LHCN-M2 (cell line): ENCODE data around the gene ASCC1. TPM values are rescaled to one million over a fixed set of nuclear protein-coding genes. Genes with fewer than 3 reads are reported as not detected.
"Not testable (repeated sequence)": the region's sequence is repeated elsewhere in the genome, so short reads cannot be mapped to it uniquely, and the experiment has no call there.

Experiments
- DNase-seq: peaks from one replicate; pipeline ENCODE4 v3.0.0-alpha.2; 2012; ENCODE audit warnings: low read depth
- total RNA-seq: library from RNA; depleted of rRNA; stranded (reverse); fragments of >200 nt; gene quantifications from 2 replicates; pipeline ENCODE4 v1.2.3, GENCODE V29; 2014

ASCC1 gene
- total RNA-seq, 1 experiment from 2014 or later, result 37.3 TPM

DNA sequence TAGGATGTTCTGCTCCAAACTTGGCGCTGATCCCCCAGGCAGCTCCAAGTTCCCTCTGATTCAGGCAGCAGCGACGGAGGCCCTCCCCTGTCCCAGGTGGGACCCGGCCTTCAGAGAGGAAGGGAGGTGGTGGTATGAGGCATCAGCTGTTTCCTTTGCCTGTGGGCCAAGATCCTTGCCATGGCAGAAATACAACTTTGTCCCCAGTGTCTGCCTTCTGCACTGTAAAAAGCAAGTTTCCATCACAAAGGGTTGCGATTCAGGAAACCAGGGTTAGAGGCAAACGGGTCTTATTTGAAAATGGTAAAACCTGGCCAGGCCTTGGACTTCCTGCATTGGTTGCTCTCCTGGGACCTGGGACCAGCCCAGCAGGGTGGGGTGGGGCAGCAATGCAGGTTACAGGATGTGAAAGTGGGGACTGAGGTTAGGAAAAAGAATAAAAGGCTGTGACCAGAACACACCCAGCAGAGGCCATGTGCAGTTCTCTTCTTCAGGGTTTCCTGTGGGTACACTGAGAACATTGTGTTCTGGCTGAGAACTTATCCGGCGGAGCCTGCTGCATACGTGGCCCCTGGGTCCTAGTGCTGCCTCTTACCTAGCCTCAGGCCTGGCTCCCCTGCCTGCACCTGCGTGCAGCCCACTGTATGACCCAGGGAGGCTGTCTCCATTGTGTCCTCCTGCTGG is 32.5 kb upstream of the ASCC1 start:
- peak; percentile 94 for DNase-seq

DNA sequence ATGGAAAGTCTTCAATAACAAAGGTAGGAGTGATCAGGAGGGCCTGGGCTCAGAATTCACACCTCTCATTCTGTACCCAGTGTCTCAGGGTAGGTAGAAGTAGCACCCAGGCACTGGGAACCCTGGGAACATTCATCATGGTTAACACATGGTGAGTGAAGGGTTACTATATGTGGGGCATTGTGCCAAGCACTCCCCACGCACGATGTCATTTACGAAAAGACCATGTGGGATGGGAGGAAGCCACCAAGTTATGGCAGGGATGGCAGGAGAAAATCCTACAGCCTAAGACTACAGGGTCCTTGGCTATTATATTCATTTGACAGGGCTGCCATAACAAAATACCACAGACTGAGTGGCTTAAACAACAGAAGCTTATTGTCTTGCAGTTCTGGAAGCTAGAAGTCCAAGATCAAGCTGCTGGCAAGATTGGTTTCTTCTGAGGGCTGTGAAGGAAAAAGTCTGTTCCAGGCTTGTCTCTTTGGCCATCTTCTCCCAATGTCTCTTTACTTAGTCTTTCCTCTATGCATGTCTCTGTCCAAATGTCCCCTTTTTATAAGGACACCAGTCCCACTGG is 30.0 kb upstream of the ASCC1 start:
- peak; percentile 14 for DNase-seq

DNA sequence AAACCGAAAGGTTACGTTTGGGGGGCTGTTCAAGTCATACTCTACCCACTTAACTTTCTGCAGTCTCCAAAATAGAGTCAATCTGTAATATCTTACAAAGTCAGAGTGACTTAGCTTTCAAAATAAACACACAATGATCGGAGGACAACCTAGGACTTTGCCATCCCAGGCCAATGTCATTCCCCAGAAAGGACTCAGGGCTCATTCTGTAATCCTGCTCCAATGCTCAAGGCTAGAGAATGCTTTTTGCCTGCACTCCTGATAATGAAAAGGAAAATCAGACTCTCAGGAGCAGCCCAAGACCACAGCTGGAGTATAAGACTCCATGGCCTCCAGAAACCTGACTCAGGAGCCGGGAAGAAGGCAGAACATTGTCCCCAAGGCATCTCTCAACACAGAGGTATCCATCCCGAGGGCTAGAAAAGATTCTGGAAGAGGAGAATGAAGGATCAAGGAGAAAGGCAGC is 28.5 kb upstream of the ASCC1 start:
- no peak for DNase-seq

DNA sequence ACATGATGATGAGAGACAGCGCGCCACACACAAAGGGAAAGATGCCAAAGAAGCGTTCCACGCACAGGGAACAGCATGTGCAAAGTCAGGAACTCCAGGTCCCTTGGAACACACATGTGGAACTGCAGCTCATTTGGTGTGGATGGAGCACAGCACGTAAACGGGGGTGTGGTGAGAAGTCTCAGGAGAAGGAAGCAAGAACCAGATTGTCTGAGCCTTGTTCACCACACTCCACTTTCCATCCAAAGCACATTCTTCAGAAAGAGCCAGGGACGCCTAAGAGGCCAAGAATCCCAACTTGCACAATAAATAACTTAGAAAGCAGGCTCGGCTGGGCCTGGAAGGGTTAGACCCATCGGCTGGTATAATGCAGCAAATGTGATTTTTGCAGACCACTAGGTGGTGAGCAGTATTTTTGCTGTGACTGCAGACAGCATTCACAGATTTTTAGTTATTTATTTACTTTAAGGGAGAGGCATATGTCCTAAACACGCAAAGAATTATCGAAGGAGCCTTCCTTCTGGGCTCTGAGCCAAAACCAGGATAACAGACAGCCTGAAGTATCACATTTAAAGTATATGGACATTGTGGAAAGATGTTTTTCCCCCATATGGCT is 27.9 kb upstream of the ASCC1 start:
- peak; percentile 91 for DNase-seq

DNA sequence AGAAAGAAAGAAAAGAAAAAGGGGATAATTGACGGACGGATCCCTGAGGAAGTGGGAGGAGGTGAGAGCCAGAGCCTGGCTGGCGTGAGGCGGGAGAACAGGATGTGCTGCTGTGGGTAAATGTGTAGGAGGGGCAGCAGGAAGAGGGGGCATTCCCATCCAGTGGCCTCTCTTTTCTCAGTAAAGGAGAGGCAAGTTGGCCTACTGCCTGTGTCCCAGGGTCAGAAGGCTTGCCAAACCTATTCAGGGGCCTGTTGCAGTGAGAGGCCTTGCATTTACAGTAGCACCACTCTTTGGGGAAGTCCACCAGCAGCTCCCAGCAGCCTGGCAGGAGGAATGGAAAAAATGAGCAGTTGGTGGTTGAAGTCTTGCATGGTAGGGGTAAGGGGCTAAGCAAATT is 26.6 kb upstream of the ASCC1 start:
- DNase-seq, result peak; percentile 74

DNA sequence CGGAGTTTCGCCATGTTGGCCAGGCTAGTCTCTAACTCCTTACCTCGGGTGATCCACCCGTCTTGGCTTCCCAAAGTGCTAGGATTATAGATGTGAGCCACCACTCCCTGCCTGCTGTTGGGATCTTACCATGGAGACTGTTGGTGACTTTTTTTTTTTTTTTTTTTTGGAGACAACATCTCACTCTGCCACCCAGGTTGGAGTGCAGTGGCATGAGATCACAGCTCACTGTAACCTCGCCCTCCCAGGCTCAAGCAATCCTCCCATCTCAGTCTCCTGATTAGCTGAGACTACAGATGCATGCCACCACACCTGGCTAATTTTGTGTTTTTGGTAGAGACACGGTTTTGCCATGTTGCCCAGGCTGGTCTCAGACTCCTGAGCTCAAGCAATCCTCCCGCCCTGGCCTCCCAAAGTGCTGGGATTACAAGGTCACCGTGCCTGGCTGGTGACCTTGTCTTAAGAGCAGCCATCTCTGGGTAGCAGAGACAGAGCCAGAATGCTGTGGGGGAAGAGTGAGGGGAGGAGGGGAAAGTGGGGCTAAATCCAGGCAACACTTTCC is 25.7 kb upstream of the ASCC1 start:
- no peak for DNase-seq

DNA sequence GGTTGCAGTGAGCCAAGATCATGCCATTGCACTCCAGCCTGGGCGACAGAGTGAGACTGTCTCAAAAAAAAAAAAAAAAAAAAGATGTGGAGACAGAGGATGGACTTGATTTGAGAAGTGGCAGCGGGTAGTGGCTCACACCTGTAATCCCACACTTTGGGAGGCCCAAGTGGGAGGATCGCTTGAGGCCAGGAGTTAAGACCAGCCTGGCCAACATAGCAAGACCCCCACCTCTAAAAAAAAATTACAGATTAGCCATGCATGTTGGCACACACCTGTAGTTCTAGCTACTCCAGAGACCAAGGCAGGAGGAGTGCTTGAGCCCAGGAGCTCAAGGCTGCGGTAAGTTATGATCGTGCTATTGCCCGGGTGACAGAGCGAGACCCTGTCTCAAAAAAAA is 24.3 kb upstream of the ASCC1 start:
- no peak for DNase-seq

DNA sequence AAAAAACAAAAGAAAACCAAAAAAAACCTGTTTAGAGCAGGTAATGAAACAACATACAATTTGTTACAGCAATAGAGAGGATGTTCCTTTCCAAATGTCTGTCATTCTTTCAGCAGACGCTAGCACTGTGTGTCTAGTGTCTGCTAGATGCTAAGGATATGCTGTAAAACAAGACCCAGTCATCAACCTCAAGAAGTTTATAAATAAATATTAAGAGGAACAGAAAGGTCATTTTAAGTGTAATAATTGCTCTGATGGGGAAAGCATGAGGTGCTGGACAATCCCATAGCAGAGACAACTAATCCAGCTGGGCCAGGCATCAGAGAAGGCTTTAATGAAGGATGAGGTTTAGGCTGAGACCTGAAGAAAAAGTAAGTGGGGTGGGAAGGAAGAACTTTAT is 23.3 kb upstream of the ASCC1 start:
- no peak for DNase-seq

DNA sequence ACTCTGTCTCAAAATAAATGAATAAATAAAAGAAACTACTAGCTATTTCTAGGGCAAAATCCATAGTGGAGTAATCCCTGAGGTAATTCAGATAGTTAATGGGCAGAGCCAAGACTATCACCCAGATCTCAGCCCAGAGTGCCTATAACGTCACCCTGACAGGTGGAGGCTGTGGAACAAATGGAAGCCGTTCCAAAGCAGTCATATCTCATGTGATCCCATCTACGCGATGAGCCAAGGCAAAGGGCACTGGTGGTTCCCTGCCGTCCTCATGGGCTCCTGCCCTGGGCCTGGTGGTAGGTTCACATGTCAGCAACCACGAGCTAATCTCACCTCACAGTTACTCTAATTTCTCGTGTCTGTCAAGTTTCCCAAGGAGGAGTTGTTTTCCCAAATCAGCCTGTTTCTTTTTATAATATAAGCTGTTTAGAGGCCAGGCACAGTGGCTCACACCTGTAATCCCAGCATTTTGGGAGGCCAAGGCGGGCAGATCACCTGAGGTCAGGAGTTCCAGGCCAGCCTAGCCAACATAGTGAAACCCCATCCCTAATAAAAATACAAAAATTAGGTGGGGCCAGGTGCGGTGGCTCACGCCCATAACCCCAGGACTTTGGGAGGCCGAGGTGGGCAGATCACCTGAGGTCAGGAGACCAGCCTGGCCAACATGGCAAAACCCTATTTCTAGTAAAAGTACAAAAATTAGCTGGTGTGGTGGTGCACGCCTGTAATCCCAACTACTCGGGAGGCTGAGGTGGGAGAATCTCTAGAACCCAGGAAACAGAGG is 22.5 kb upstream of the ASCC1 start:
- no peak for DNase-seq

DNA sequence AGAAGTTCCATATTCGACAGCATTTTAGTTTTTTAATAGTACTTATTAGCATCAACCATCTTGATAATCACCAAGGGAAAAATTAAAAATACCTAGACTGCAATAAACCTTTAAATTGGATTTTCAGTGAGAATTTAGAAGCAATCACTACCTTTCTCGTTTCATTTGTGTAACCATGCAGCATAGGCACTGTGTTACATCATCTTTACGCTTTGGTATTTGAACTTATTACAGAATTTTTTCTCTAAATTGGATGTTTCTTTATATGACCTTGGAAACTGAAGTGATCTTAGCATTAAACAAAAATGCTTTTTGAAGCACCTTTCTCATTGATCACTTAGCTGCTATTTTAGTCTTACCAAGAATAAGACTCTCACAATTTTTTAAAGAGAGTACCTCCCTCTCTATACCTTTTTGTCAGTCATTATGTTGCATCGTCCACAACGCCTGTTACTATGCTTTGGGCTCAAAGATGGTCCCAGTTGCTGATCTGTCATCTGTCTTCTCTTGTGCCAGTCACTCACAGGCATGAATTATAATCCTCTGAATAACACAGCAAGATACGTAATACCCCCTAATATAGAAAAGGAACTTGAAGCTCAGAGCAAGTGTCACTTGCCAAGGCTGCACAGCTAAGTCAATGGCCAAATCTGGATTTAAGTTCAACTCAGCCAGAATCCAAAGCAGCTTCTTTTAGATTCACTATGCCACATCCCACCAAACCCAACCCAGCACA is 19.6 kb upstream of the ASCC1 start:
- DNase-seq, result no peak

DNA sequence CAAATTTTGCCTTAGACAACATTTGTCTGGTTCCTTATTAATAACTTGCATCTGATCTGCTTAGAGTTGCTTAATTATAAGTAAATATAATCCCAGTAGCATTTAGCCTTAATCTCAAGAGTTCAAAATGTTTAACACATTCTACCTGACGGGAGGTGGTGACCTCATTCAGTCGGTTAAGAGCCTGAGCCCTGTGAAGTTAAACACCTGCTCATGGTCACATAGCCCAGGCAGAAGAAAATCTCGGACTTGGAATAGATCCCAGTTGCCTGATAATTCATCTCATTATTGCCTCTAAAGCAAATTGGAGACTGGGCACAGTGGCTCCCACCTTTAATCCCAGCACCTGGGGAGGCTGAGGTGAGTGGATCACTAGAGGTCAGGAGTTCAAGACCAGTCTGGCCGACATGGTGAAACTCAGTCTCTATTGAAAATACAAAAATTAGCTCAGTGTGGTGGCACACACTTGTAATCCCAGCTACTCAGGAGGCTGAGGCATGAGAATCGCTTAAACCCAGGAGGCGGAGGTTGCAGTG is 18.6 kb upstream of the ASCC1 start:
- no peak for DNase-seq

DNA sequence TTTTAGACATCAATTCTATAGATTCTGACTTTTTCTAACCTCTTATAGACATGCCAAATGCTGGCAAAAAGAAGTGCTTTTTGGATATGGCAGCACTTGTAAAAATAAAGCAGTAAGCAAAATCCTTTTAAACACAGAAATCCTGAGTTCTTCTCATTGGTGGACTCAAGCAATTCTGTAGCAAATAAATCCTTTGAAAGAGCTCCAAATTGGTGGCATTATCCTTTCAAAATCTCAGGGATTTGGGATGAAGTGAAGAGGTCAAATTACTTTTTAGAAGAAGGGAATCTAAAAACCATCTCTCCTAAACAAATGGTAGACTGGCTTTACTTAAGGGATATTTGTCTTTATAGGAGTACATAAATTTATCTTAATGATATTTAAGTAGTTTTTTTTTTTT is 17.5 kb upstream of the ASCC1 start:
- DNase-seq, result no peak

DNA sequence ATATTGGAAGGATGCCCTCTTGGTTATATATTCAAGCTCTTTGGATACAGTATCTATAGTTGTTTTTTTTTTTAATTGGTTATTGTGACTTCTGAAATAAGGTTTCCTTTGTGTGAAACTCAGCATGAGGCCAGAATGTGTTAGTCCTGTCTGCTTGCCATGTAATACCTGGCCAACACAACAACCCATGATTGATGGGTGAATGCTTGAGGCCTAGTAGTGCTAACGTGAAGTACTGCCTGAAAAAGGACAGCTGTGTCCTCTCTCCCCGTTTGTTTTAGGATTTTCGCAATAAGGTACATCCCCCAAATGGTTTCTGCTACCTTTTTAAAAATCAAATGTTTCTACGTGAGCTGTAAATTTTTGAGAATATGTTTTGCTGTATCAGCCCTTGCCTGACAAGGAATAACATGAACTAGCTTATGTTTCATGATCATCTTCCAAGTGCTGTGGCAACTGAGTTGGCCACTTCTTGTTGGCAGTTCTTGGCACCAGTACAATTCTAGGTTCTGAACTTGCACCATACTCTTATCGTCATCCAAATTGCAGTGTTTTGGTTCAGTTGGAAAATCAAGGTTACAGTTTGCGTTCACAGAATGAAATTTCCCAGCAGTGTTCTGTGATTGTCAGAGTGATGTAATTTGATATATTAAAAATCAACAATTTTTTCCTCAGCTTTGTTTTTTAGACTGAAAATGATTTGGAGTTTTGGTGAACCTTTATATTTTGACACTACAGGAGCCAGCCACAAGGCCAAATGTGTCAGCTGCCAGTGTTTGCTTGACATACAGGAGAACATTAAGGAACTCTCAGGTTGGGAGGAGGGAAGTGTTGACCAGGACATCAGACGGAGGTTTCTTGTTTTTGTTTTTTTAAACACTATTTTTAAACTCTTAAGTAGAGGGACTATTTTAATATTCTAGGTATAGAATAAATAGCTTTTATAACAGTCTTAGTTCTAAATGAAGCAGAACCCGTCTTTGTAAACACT is 13.5 kb upstream of the ASCC1 start:
- DNase-seq, result peak; percentile 51

DNA sequence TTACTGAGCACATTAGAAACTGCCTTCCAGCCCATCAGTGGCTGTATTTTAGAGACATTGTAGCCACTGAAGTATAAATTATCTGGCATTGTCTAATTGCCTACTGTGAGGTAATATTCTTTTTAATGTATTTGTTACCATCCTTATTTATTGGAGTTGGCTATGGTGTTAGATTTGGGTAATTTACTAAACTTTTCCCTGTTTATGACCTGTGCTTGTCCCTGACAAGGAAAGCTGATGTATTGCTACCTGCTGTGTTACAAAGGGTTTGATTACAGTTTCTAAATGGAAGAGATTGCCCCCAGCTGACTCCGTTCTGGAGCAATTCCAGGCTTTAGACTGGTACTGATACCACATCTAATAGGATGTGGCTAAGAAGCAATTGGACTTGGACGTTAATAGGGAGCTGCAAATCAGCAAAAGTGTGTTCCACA is 12.3 kb upstream of the ASCC1 start:
- no peak for DNase-seq

DNA sequence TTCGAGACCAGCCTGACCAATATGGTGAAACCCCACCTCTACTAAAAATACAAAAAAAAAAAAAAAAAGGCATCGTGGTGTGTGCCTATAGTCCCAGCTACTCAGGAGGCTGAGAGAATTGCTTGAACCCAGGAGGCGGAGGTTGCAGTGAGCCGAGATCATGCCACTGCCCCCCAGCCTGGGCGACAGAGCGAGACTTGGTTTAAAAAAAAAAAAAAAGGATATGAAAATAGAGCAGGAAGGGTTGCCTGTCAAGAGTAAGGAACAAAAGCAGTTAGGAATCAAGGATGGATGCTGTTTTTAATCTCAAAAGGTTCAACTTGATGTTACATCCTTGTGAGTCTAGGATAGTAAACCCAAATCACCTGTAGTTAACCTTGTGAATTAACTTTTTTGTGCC is 11.8 kb upstream of the ASCC1 start:
- no peak for DNase-seq

DNA sequence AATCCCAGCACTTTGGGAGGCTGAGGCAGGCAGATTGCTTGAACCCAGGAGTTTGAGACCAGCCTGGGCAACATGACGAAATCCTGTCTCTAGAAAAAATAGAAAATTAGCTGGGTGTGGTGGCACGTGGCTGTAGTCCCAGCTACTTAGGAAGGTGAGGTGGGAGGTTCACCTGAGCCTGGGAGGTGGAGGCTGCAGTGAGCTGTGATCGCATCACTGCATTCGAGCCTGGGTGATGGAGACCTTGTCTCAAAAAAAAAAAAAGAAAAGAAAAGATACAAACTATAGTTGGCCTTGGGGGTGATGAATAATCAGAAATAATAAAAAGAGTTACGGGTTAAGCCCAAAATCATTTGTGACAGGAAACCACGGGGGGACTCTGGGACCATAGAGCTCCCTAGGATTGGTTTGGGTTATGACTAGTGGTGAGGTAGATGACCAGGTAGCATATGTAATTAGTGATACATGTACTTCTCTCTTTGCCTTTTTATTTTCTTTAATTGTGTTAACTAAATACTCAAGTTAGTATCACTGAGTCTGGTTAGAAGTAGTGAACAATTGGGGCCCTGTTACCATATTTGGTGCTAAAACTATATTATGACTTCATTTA is 10.4 kb upstream of the ASCC1 start:
- DNase-seq, result no peak

DNA sequence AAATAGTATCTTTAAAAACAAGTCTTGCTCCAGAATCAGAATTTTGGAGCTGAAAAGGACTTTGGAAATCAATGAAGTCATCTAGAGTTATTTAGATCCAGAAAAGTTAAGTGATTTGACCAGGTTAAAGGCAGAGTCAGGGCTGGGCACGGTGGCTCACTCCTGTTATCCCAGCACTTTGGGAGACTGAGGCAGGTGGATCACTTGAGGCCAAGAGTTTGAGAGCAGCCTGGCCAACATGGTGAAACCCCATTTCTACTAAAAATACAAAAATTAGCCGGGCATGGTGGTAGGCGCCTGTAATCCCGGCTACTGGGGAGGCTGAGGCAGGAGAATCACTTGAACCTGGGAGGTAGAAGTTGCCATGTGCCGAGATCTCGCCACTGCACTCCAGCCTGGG is 8.1 kb upstream of the ASCC1 start:
- DNase-seq, result not testable (repeated sequence)

DNA sequence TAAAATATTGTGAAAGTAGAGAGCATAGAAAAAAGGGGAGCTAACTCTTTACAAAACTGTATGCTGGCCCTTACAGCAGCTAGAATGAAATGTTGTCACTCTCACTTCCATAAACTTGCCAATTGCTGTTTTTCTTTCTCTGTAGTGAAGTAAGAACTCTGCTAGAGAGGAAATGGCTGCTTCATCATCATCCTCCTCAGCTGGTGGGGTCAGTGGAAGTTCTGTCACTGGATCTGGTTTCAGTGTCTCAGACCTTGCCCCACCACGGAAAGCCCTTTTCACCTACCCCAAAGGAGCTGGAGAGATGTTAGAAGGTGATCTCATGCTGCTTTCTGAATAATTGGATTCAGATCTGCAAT is 7.6 kb upstream of the ASCC1 start:
- no peak for DNase-seq

DNA sequence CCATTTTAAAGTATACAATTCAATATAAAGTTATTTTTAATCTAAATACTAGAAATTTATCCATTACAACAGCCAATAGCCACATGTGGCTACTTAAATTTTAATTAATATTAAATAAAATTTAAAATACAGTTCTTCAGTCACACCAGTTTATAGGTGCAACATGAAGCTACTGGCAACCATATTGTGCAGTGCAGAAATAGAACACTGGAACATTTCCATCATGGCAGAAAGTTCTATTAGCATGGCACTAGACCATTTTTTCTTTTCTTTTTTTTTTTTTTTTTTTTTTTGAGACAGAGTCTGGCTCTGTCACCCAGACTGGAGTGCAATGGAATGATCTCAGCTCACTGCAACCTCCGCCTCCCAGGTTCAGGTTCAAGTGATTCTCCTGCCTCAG is 5.2 kb upstream of the ASCC1 start:
- no peak for DNase-seq
